PC-9 (cell line): ENCODE measurements around the gene EIF3I. TPM values are rescaled to one million over a fixed set of nuclear protein-coding genes. Genes with fewer than 3 reads are reported as not detected.

Experiments used
- BruUV-seq: library from RNA; stranded (reverse); fragments of 400-500 nt; replicated peaks from 2 replicates; lab custom pipeline; 2021; lab: Mats Ljungman, UMichigan
- CTCF ChIA-PET: fragments of 300-600 bp; sonication (Branson Sonifier 250); formaldehyde crosslinking; loops from one replicate; lab custom pipeline; 2022; ENCODE audit warnings: antibody characterized with exemption; lab: Charles Lee
- POLR2A ChIA-PET: fragments of 300-600 bp; sonication (Branson Sonifier 250); formaldehyde crosslinking; loops from one replicate; lab custom pipeline; 2022; ENCODE audit warnings: antibody characterized with exemption; ENCODE audit not compliant: unreplicated experiment; lab: Charles Lee
- DNase-seq, 2 experiments: peaks; one replicate each; pipeline versions ENCODE4 v3.0.0 to v3.0.0-alpha.2; 2015 to 2022; ENCODE audit warnings: mixed read lengths in 1 of 2
- H2AFZ ChIP-seq: fragments of 200-600 bp; sonication (generic); 2 replicates; pipeline ENCODE4 v1.8.1; 2017; ENCODE audit warnings: antibody characterized with exemption
- H3F3A ChIP-seq: fragments of 200-600 bp; sonication (generic); 2 replicates; pipeline ENCODE4 v1.8.1; 2017; ENCODE audit warnings: antibody characterized with exemption, mild to moderate bottlenecking, low read depth; ENCODE audit not compliant: insufficient read depth
- H3K27ac ChIP-seq: fragments of 200-600 bp; sonication (generic); 2 replicates; pipeline ENCODE4 v1.6.1; 2016; ENCODE audit warnings: mixed run types
- H3K27me3 ChIP-seq: fragments of 200-600 bp; sonication (generic); 2 replicates; pipeline ENCODE4 v1.6.1; 2016; ENCODE audit warnings: low read depth, mixed run types; ENCODE audit not compliant: insufficient read depth
- H3K36me3 ChIP-seq: fragments of 200-600 bp; sonication (generic); 2 replicates; pipeline ENCODE4 v1.6.1; 2016; ENCODE audit warnings: low read depth, mixed run types
- H3K4me1 ChIP-seq: fragments of 200-600 bp; sonication (generic); replicated peaks from 2 replicates; pipeline ENCODE4 v1.6.1; 2016; ENCODE audit warnings: mixed run types; ENCODE audit not compliant: insufficient read depth
- H3K4me2 ChIP-seq: fragments of 200-600 bp; sonication (generic); 2 replicates; pipeline ENCODE4 v1.6.1; 2017; ENCODE audit warnings: mixed run types
- H3K4me3 ChIP-seq: fragments of 200-600 bp; sonication (generic); 2 replicates; pipeline ENCODE4 v1.6.1; 2016; ENCODE audit warnings: mixed run types
- H3K79me2 ChIP-seq: fragments of 200-600 bp; sonication (generic); 2 replicates; pipeline ENCODE4 v1.6.1; 2017; ENCODE audit warnings: low read depth, mixed run types
- H3K9me2 ChIP-seq: fragments of 200-600 bp; sonication (generic); 2 replicates; pipeline ENCODE4 v1.8.1; 2017; ENCODE audit warnings: mild to moderate bottlenecking; ENCODE audit not compliant: insufficient read depth
- H3K9me3 ChIP-seq: fragments of 200-600 bp; sonication (generic); 2 replicates; pipeline ENCODE4 v1.8.1; 2016; ENCODE audit warnings: low read depth; ENCODE audit not compliant: insufficient read depth
- H4K20me1 ChIP-seq: fragments of 200-600 bp; sonication (generic); 2 replicates; pipeline ENCODE4 v1.8.1; 2017; ENCODE audit not compliant: insufficient read depth
- CTCF ChIP-seq: fragments of 200-600 bp; sonication (generic); conservative IDR thresholded peaks from 2 replicates; pipeline ENCODE4 v1.6.1; 2017; ENCODE audit warnings: mixed run types, antibody characterized with exemption, mild to moderate bottlenecking, moderate library complexity
- EZH2 ChIP-seq: fragments of 200-600 bp; sonication (generic); IDR thresholded peaks from 2 replicates; pipeline ENCODE4 v1.8.0; 2017; ENCODE audit warnings: antibody characterized with exemption, low read depth
- intact Hi-C: fragments of 100-400 bp; cut with micrococcal nuclease; formaldehyde crosslinking; loops from one replicate; pipeline ENCODE4 v1.10.0; 2022; ENCODE audit not compliant: unreplicated experiment
- total RNA-seq: library from RNA; stranded (reverse); gene quantifications from 2 replicates; pipeline ENCODE4 v1.2.3, GENCODE V29; 2021

Gene EIF3I
- total RNA-seq, 1 experiment from 2014 or later = 229 TPM

DNA sequence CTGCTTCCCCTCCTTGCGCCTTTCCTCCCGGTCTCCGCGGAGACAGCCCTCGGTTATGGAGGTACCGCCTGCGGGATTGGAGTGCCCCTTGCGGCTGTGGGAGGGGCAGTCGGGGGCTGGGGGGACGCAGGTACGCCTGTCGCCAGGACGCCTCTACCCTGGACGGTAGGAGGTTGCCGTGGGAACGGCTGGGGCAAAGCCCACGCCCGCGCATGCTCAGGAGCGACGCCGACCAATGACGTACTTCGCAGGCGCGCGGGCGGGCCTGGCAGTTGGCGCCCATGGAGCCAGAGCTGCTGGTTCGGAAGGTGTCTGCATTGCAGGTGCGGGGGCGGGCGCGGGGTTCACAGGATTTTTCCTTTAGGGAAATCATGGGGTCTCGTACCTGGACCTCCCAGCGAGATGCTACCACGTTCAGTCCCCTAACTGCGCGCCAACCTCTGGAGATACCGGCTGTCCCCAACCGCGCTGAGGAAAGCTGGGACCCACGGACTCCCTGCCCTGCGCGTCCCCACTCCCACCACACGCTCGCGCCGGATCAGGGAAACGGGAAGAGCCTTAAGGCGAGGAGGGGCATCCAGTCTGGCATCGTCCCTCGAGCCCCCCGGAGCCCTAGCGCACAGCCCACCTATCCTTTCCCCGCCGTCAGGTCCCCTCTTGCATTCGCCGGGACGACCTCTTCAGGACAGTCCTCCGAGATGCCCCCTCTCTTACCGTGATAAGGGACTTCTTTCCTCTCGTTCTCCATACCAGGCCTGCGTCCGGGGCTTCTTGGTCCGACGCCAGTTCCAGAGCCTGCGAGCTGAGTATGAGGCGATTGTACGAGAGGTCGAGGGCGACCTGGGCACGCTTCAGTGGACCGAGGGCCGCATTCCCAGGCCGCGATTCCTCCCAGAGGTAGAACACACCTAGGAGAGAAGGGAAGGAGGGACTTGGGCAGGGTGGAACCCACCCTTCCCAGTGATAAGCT lies 16.5 kb upstream of the EIF3I start, which contains the start of gene IQCC:
Gene IQCC (plus strand): TSS at position 271 of the 970 bp plus-strand sequence. CDS start 11 bp downstream, at position 282.
- H2AFZ ChIP-seq = peak within 1 kb of the TSS; percentile 85

DNA sequence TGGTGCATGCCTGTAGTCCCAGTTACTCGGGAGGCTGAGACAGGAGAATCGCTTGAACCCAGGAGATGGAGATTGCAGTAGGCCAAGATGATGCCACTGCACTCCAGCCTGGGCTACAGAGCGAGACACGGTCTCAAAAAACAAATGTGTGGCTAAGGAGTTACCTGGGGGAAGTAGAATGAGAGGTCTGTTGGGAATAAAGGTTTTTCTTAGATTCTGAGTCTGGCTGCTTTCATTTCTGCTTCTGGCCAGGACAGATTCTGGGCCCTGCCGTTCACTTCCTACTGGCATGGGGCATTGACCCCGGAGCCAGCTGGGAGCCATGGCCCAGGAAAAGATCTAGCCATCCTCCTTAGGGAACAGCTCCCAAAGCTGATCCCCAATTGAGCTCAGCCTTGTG lies 13.7 kb upstream of the EIF3I start:
- Histone ChIP-seq H3K79me2 (0 out of 2 replicates have a peak, but pooled peaks cover 15% of the 10 kb centered on the region), H4K20me1 (no peaks in the 10 kb centered on the region), H3K9me2 (no peaks in the 10 kb centered on the region), H3K4me1 (peaks cover 24% of the 10 kb centered on the region), H2AFZ (no peak overlapping the region), H3K27ac (no peak overlapping the region), H3F3A (peaks cover 51% of the 10 kb centered on the region), H3K36me3 (0 out of 2 replicates have a peak, but pooled peaks cover 10% of the 10 kb centered on the region), H3K9me3 (no peaks in the 10 kb centered on the region), H3K4me2 (peak overlapping the region; percentile 23), H3K4me3 (no peak overlapping the region), H3K27me3 (no peaks in the 10 kb centered on the region)
- intact Hi-C loops = no loop called here
- no TSS peak for BruUV-seq
- DNase-seq = no peak
- ChIA-PET CTCF (no interaction called here), POLR2A (interaction anchor here (0.6 kb wide), 1 partner anchor 168 kb away, joined by 5 read pairs; no protein-coding TSS in a partner anchor)
- TF ChIP-seq CTCF = no peak
- no peak for TF ChIP-seq EZH2

More for the DNA sequence above, 16.5 kb upstream of the EIF3I start, which contains the start of gene IQCC:
- TF ChIP-seq CTCF (no peak; the same call in 1 of the 2 replicates), EZH2 (no peak)
- TSS peak; percentile 76 for BruUV-seq
- no peak within 1 kb of the TSS for H3K27ac ChIP-seq
- H3K79me2 ChIP-seq = 0 out of 2 replicates have a peak, but pooled peaks cover 15% of the 10 kb centered on the region
- peaks cover 24% of the 10 kb centered on the region for H3K4me1 ChIP-seq
- peak within 1 kb of the TSS; percentile 78 for H3K4me3 ChIP-seq
- 0 out of 2 replicates have a peak, but pooled peaks cover 10% of the 10 kb centered on the region for H3K36me3 ChIP-seq
- ChIA-PET POLR2A (interaction anchor here (0.6 to 1.2 kb wide), 3 partner anchors 86 to 189 kb away, joined by 3 to 9 read pairs (median 3); partner anchors contain the start of gene BSDC1), CTCF (interaction anchor here (0.5 to 1.0 kb wide), 2 partner anchors 128 to 294 kb away, joined by 3 to 14 read pairs; no protein-coding TSS in a partner anchor)
- peaks cover 43% of the 10 kb centered on the region for H3F3A ChIP-seq
- intact Hi-C loops = no loop called here
- H3K27me3 ChIP-seq = no peaks in the 10 kb centered on the region
- H3K4me2 ChIP-seq = peak within 1 kb of the TSS; percentile 97
- no peaks in the 10 kb centered on the region for H3K9me2 ChIP-seq
- no peaks in the 10 kb centered on the region for H4K20me1 ChIP-seq
- peak; percentile 82 to 91 for DNase-seq
- H3K9me3 ChIP-seq = no peaks in the 10 kb centered on the region

DNA sequence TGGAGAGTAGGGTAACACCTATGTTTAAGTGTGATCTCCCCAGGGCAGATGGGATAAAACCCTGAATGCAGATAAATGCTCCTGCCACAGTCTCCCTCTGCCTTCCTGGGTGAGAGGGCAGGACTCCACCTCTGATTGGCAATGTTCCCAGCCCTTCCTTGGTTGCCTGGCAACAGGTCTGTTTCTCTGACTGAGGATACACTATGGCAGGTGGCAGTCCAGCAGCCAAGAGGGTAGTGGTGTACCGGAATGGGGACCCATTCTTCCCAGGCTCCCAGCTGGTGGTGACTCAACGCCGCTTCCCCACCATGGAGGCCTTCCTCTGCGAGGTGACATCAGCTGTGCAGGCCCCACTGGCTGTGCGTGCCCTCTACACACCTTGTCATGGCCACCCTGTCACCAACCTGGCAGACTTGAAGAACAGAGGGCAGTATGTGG lies 13.3 kb upstream of the EIF3I start, which contains the start of gene DCDC2B:
Gene DCDC2B (plus strand): TSS at position 199 of the 438 bp plus-strand sequence. CDS start 5 bp downstream, at position 204.
- H3K4me2 ChIP-seq = peak within 1 kb of the TSS; percentile 23
- POLR2A ChIA-PET = interaction anchor here (0.6 kb wide), 1 partner anchor 167 kb away, joined by 5 read pairs; no protein-coding TSS in a partner anchor
- 0 out of 2 replicates have a peak, but pooled peaks cover 15% of the 10 kb centered on the region for H3K79me2 ChIP-seq
- H3K4me1 ChIP-seq = peaks cover 24% of the 10 kb centered on the region
- no peaks in the 10 kb centered on the region for H3K9me2 ChIP-seq
- H3K27ac ChIP-seq = no peak within 1 kb of the TSS
- CTCF ChIA-PET = interaction anchor here (0.6 kb wide), 1 partner anchor 136 kb away, joined by 13 read pairs; the partner anchor contains the start of gene TMEM39B
- no peak for TF ChIP-seq EZH2
- TF ChIP-seq CTCF = no peak
- H3K27me3 ChIP-seq = no peaks in the 10 kb centered on the region
- H4K20me1 ChIP-seq = no peaks in the 10 kb centered on the region
- 0 out of 2 replicates have a peak, but pooled peaks cover 10% of the 10 kb centered on the region for H3K36me3 ChIP-seq
- H3K4me3 ChIP-seq = no peak within 1 kb of the TSS
- peaks cover 51% of the 10 kb centered on the region for H3F3A ChIP-seq
- peak; percentile 83 to 93 for DNase-seq
- intact Hi-C loops = no loop called here
- no peaks in the 10 kb centered on the region for H3K9me3 ChIP-seq
- no TSS peak for BruUV-seq
- no peak within 1 kb of the TSS for H2AFZ ChIP-seq
